ENCODE results near the gene CRYBG3. TPM values are rescaled to one million over a fixed set of nuclear protein-coding genes. Genes with fewer than 3 reads are reported as not detected.

Gene CRYBG3
- total and polyA plus RNA-seq, 4 donors = 1.1 to 9.5 (median 2.5) TPM

GRCh38 chr3:97884586-97885123, 62.8 kb downstream of the CRYBG3 start:
- TF ChIP-seq HNF4A (conservative IDR thresholded peaks at IDR 0.05) = no peak
- DNase-seq (ENCODE audit: low spot score) = no peak
- no peak overlapping the region for H3K27ac ChIP-seq (ENCODE audit: low read depth in 1 of 2, low read length in 2 of 2)
- H3K27me3 ChIP-seq (ENCODE audit: control insufficient read depth in 4 of 4, insufficient read depth in 4 of 4, low read length in 3 of 4) = no peaks in the 10 kb centered on the region
- H3K9me3 ChIP-seq (ENCODE audit: control insufficient read depth in 4 of 4, low read length in 3 of 4) = no peaks in the 10 kb centered on the region
- WGBS = 93% methylated on average over 2 of the region's 2 CpGs
- no peak overlapping the region for H3K4me3 ChIP-seq (ENCODE audit: low read depth in 1 of 3, low read length in 3 of 3)
- no peak overlapping the region for H3K9ac ChIP-seq (ENCODE audit: low read depth in 1 of 2, low read length in 2 of 2)
- H3K4me1 ChIP-seq (ENCODE audit: control insufficient read depth in 4 of 4, insufficient read depth in 4 of 4, low read length in 3 of 4) = peaks cover 0 to 6% (median 0%) of the 10 kb centered on the region in 4 donors
- peaks cover 0 to 10% (median 6%) of the 10 kb centered on the region in 4 donors for H3K36me3 ChIP-seq (ENCODE audit: control insufficient read depth in 4 of 4, insufficient read depth in 3 of 4, low read depth in 1 of 4, low read length in 3 of 4)

- H3K9me3 ChIP-seq (ENCODE audit: control insufficient read depth in 4 of 4, low read length in 3 of 4) = no peaks in the 10 kb centered on the region
- H3K36me3 ChIP-seq (ENCODE audit: control insufficient read depth in 4 of 4, insufficient read depth in 3 of 4, low read depth in 1 of 4, low read length in 3 of 4) = peaks cover 0 to 11% (median 7%) of the 10 kb centered on the region in 4 donors
- 74% methylated on average over 3 of the region's 3 CpGs for WGBS
- no peak for TF ChIP-seq MAX (IDR thresholded peaks at IDR 0.05)
- no peak for TF ChIP-seq FOXA2 (IDR thresholded peaks at IDR 0.05)
- TF ChIP-seq ZBTB33 (IDR thresholded peaks at IDR 0.05) = no peak
- TF ChIP-seq RAD21 (IDR thresholded peaks at IDR 0.05) = no peak
- no peak for TF ChIP-seq YY1 (IDR thresholded peaks at IDR 0.05)
- TF ChIP-seq RXRA (IDR thresholded peaks at IDR 0.05) = no peak
- H3K27ac ChIP-seq (ENCODE audit: low read depth in 1 of 2, low read length in 2 of 2) = no peak overlapping the region
- no peak overlapping the region for H3K9ac ChIP-seq (ENCODE audit: low read depth in 1 of 2, low read length in 2 of 2)
- no peaks in the 10 kb centered on the region for H3K27me3 ChIP-seq (ENCODE audit: control insufficient read depth in 4 of 4, insufficient read depth in 4 of 4, low read length in 3 of 4)
- peaks cover 0 to 6% (median 0%) of the 10 kb centered on the region in 4 donors for H3K4me1 ChIP-seq (ENCODE audit: control insufficient read depth in 4 of 4, insufficient read depth in 4 of 4, low read length in 3 of 4)
- DNase-seq (ENCODE audit: low spot score) = no peak
- H3K4me3 ChIP-seq (ENCODE audit: low read depth in 1 of 3, low read length in 3 of 3) = no peak overlapping the region
These were observed 64.4 kb downstream of the CRYBG3 start for GRCh38 chr3:97885931-97886824.

GRCh38 chr3:97889814-97890213, 68.0 kb downstream of the CRYBG3 start:
- TF ChIP-seq NR2F2 (IDR thresholded peaks at IDR 0.05) (no peak), FOXA2 (IDR thresholded peaks at IDR 0.05) (no peak), MAX (IDR thresholded peaks at IDR 0.05) (no peak), RXRA (IDR thresholded peaks at IDR 0.05) (no peak), YY1 (IDR thresholded peaks at IDR 0.05) (no peak), JUND (IDR thresholded peaks at IDR 0.05) (no peak), HNF4A (conservative IDR thresholded peaks at IDR 0.05) (no peak), REST (IDR thresholded peaks at IDR 0.05) (no peak), RAD21 (IDR thresholded peaks at IDR 0.05) (no peak), ATF3 (IDR thresholded peaks at IDR 0.05) (no peak)
- no peaks in the 10 kb centered on the region for H3K9me3 ChIP-seq (ENCODE audit: control insufficient read depth in 4 of 4, low read length in 3 of 4)
- no peak for DNase-seq (ENCODE audit: low spot score)
- no peak overlapping the region for H3K4me3 ChIP-seq (ENCODE audit: low read depth in 1 of 3, low read length in 3 of 3)
- H3K36me3 ChIP-seq (ENCODE audit: control insufficient read depth in 4 of 4, insufficient read depth in 3 of 4, low read depth in 1 of 4, low read length in 3 of 4) = peaks cover 0 to 18% (median 6%) of the 10 kb centered on the region in 4 donors
- H3K27me3 ChIP-seq (ENCODE audit: control insufficient read depth in 4 of 4, insufficient read depth in 4 of 4, low read length in 3 of 4) = no peaks in the 10 kb centered on the region
- 95% methylated on average over 3 of the region's 3 CpGs for WGBS
- H3K4me1 ChIP-seq (ENCODE audit: control insufficient read depth in 4 of 4, insufficient read depth in 4 of 4, low read length in 3 of 4) = no peaks in the 10 kb centered on the region
- no peak overlapping the region for H3K27ac ChIP-seq (ENCODE audit: low read depth in 1 of 2, low read length in 2 of 2)
- no peak overlapping the region for H3K9ac ChIP-seq (ENCODE audit: low read depth in 1 of 2, low read length in 2 of 2)
